GM18519 (cell line): ENCODE data around the gene STT3A.
A peak's percentile ranks its signal among the peaks of the same experiment; 100 is the strongest.

Experiments
- ATAC-seq: cut with Tn5 transposase; IDR thresholded peaks from one replicate; pipeline ENCODE4 v1.9.1; 2021; ENCODE audit warnings: mild to moderate bottlenecking, moderate library complexity; ENCODE audit not compliant: unreplicated experiment, low FRiP score

The STT3A gene

DNA sequence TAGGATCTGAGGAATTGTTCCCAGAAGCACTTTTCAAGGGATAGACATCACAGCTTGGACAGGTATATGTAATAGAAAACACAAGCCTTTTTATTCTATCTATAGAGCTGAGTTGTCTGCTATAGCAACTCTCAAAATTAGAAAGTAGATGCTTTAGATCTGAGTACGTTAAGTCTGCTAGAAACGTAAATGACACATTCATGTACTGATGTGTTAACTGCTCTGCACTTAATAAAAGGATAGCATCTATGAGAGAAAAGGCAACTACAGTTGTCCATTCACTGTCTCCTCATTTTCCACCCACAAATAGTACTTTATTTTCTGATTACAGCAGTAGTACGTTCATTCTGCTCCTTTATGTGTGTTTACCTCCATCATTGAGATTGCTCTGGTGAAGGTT lies 6.0 kb upstream of the STT3A start:
- no peak for ATAC-seq

DNA sequence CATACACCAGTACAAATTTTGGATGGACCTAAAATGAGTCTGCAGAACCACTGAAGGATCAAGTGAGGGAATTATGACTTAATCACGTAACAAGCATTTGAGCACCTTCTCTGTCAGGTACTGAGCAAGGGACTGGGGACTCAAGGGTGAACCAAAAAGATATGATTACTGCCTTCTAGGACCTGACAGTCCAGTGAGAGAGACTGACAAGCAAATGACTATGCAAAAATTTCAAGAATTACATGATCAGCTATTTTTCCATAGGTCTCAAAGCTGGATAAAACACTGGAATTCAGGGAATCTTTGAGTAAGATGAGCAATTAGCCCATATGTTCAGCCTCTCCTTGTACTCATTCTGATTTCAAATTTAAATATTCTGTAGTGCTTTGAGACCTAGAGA lies 5.2 kb upstream of the STT3A start:
- ATAC-seq = no peak

DNA sequence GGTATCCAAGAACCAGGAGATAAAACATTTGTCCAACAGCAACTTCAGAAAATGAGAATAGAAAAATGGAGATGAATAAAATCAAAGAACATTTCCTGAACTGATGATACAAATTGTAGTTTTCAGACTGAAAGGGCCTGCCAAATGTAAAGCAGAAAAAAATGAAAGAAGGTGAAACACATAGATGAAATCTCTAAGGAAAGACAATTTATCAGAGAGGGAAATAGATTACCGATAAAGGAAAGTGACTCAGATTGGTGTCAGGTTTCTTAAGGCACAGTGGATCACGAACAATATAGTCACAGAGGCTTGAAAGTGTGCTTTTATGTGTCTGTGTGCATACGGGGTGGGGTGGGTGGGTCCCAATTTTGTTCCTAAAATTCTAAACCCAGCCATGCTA lies 4.1 kb upstream of the STT3A start:
- no peak for ATAC-seq

DNA sequence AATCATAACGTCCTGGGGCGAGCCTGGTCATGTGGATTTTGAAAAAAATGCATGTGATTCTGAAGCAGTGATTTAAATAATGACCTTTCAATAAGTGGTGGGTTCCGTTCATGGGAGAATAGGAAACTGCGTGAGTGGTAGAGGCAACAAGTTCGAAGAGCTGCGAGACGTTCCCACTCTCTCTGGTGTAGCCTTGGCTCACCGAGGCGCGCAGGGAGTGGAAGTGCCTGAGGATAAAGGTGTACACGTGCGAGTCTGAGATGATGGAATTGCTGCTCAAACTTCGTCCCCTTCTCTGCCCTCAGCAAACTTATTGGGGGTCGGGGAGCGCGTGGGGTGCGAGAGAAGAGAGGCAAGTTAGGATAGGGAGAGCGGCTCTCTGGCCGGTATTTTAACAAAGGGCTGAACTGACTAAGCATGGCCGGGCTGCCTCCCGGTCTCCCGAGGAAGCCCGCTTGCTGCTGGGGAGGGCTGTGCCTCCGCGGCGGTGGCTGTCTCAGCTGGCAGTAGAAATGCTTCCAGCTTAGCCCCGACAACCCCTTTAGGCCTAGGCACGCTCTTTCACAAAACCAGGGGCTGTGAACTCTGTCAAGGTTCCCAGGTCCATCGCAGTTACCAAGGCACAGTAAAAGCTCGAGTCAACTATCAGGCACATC lies 875 bp upstream of the STT3A start:
- peak; percentile 1 for ATAC-seq

DNA sequence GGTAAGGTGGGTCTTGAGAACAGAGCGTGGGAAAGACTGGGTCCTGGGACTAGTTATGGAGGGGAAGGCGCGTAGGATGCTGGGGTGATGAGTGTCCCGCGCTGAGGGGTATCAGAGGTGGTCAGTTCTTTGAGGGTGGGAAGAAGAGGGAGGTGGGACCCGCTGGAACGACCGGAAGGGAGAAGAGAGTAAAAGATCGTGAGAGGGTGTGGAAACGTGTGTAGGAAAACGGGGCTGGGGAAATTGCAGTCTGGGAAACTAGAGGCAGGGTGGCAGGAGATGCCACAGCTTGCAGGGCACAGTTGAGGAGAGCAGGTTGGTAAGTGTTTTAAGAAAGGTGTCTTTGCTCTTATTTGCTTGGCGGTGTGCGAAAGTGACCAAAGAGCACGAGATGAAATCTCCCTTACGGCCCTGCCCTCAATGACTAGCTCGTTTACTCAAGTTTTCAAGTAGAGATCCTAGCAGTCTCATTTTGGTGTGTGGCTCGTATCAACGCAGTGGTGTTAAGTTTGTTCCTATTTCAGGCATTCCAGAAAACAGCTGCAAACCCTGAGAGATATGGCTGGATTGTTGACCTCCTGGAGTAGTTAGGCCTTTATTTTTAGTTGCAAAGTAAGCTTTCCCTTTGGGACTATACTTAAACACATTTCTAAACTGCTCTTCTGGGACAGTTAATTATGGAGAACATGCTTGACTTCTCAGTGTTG lies 615 bp downstream of the STT3A start:
- no peak for ATAC-seq

DNA sequence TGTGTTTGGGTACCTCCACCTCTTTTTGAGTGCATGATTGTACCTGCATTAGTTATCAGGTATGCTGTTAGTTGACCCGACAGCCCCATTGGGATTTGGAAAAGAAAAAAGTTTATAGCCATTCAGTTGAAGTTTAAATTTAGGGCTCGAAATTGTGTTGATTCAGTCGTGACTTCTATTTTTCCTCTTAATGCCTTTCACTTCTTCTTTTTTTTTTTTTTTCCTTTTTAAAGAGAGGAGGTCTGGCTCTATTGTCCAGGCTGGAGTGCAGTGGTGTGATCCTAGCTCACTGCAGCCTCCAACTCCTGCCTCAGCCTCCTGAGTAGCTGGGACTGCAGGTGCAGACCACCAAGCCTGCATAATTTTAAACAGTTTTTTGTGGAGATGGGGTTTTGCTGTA lies 2.3 kb downstream of the STT3A start:
- ATAC-seq = no peak

DNA sequence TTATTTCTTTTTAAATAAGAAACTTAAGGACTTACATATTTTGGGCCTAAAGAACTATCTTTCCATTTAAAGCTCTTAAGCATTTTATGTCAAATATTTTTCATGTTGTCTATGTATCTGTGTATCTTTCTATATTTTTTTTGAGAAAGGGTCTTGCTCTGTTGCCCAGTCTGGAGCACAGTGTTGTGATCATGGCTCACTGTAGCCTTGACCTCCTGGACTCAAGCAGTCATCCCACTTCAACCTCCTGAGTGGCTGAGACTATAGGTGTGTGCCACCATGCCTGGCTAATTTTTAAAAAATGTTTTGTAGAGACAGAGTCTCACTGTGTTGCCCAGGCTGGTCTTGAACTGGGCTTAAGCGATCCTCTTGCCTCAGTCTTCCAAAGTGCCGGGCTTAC lies 8.0 kb downstream of the STT3A start:
- ATAC-seq = no peak

DNA sequence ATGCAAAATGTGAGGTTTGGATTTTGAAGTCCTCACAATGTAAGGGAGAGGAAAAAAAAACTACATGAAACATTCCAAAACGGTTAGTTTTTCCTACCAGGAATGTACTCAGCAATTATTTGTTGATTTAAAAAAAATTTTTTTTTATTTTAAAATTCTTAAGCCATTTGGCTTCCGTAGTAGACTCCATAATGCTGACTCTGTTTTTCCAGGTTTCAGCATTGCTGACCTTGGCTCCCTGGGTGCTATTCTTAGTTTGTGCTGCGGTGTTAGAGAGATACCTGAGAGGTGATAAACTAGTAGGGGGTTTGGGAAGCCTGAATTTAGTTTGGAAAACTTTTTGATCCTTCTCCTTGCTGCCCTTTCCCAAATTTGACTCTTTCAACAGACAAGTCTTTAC lies 10.6 kb downstream of the STT3A start:
- ATAC-seq = no peak

DNA sequence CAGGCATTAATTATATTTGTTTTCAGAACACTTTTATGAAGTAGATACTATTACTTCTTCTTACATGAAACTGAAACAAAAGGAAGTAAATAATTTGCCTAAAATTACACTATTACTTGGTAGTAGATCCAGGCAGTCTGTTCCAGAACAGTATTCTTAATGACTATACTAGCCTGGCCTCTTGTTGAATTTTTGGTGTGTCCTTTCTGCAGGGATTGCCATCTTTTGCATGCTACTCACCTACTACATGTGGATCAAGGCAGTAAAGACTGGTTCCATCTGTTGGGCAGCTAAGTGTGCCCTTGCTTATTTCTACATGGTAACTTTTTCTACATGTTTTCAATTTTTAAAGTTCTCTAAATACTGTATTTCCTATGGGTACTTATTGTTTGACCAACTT lies 12.8 kb downstream of the STT3A start:
- no peak for ATAC-seq

DNA sequence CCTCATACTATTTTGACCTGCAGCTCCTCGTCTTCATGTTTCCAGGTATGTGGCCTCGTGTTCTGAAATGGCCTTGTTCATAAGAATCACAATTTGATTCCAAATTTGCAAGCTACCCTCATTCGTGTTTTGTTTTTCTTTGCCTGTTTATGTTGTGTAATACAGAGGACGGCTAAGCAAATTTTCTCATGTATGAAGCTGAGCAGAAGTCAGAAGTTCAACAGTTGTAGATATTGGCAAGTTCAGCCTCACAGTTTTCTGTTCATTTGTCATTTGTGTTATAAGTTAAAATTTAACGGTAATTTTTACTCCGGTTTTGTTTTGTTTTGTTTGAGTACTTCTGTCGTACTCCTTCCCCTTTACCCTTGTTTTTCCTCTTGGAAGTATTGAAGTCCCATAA lies 16.9 kb downstream of the STT3A start:
- no peak for ATAC-seq

DNA sequence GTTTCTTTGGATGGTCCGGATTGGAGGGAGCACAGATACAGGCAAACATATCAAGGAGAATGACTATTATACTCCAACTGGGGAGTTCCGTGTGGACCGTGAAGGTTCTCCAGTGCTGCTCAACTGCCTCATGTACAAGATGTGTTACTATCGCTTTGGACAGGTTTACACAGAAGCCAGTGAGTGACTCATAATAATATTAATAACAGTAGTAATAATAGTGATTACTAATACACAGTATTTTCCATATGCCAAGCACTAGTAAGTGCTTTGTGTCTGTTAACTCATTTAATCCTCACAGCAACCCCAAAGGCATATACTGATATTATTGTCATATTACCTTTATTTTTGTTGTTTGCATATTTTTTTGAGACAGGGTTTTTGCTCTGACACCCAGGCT lies 25.7 kb downstream of the STT3A start:
- ATAC-seq = no peak

DNA sequence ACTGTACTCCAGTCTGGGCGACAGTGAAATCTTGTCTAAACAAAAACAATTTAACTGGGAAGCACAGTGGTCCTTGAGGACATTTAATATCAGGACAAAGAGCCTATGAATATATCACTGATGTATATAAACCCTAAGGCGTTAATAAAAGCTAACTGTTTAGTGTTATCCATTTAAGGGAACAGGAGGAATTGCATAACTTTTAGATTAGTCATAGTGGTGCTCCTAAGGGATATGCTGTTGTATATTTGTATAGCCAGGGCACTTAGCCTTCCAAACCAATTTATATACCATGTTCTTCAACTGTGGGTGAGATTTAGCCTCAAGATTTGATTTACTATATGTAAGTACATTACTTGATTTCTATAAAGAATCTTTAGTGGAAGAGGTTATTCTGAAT lies 29.3 kb downstream of the STT3A start:
- no peak for ATAC-seq

DNA sequence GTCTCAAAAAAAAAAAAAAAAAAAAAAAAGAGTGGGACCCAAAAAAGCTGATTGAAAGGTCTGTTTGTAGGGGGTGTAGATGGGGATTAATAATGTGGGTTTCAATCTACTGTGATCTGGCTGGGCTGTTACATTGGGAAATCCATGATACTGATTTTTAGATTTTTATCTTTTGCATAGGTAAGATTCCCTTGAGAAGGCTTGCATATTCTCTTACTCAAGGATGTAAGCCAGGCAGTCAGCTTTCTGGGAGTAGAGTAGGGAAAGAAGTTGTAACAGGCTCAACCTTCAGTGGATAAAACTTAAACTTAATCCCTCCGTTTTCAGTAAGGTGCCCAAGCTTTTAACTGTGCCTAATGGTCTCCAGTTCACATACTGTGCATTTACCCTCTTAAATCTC lies 30.4 kb downstream of the STT3A start:
- no peak for ATAC-seq

DNA sequence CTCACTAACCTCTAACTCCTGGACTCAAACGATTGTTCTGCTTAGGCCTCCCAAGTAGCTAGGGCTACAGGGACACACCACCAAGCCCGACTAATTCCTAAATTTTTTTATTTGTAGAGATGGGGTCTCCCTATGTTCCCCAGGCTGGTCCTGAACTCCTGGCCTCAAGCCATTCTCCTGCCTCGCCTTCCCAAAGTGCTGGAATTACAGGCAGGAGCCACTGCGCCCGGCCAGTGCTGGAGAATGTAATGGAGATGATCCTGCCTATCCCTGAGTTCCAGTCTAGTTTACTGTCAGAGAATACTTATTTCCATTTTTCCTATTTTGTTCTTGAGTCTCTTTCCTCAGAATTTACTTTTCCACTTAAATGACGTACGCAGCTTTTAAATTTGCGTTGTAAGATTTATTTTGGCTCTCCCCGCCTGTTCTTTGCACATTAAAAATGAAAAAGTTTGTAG lies 32.1 kb downstream of the STT3A start, which contains the start of gene CHEK1:
TSS of gene CHEK1 (plus strand) at position 408 of the 458 bp plus-strand sequence. CDS start 1,606 bp downstream, outside the sequence.
- no peak for ATAC-seq

DNA sequence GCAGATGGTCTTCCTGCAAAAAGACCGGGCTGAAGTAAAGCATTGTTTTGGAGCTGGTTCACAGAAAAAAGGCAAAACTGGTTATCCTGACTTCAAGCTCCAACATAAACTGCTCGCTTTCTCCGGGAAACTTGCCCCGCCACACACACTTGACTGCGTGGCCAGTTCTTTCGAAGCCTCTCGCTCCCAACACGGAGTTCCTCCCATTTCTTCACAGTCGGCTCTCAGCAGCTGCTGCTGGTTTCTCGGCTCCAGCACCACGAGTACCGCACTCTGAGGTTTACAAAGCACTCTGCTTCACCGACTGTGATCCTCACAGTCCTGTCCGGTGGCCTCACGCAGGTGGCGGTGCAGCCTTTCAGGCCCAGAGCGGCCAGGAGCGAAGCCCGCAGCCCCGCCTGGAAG lies 32.6 kb downstream of the STT3A start:
- ATAC-seq = no peak

DNA sequence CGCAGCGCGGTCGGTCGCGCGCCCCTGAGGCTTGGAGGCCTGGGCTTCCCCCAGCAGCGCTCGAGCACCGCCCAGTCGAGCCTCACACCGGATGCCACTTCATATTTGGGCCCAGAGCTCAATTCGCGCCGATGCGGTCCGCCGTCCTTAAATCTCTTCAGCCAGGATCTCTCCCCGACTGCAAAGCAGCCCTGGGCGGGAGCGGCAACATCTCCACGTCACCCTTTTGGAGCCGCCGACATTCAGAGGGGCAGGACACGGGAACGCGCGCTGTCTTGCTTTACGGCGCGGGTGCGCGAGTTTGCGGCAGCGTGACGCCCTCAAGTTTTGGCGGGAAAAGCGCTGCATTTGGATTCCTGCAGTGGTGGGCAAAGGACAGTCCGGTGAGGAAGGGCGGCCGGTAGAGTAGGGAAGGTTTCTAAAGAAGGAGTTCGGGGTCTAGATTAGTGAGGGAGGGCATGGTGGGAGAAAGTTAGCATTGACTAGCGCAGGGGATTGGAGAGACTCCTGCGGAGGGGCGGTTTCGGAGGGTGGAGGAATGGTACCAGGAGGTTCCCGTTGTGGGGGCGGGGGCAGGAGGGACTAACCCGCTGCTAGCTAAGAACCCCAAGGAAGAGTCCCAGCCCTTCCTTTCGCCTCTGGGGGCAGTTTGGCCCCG lies 33.1 kb downstream of the STT3A start:
- ATAC-seq = peak; percentile 84

DNA sequence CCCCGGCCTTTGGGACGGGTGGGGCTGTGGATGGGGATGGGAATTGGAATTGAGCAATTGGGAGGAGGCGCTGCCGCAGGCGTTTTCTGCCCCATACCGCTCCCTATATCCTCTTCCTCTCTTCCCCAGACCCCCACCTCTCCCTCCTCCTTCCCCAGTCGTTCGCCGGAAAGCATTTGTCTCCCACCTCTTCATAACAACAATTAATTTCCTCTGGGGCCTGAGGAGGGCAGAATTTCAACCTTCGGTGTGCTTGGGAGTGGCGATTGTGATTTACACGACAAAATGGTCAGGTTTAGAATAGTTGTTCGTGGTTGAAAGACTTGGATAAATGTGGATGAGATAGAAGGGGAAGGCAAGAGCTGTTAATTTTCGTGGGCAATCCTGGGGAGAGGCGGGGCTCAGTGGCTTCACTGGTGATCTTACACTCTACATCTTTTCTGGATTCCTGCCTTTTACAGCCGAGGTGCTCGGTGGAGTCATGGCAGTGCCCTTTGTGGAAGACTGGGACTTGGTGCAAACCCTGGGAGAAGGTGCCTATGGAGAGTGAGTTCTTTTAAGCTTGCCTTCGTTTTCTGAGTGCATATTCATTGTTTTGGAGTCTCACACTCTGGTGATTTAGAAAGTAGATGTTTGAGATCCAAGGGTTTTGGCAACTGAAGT lies 33.8 kb downstream of the STT3A start:
- no peak for ATAC-seq

DNA sequence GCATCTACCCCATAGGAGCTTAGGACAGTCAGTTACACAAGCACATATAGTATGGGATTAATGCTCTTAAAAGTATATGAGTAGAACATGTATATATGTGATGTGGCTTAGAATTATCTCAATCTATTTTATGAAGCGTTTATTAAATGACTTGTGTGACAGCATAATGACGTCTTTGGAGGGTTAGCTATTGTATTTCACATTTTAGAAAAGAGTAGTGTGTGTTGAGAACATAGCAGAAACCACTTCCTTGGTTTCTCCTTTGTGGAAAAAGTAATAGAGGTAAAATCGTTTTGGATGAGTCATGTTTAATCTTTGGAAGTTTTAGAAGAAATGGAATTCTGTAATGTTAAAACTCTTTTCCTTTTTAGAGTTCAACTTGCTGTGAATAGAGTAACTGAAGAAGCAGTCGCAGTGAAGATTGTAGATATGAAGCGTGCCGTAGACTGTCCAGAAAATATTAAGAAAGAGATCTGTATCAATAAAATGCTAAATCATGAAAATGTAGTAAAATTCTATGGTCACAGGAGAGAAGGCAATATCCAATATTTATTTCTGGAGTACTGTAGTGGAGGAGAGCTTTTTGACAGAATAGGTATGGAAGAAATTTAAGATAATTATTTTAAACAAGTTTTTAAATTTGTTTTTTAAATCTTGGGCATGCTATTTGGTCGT lies 34.7 kb downstream of the STT3A start:
- no peak for ATAC-seq

DNA sequence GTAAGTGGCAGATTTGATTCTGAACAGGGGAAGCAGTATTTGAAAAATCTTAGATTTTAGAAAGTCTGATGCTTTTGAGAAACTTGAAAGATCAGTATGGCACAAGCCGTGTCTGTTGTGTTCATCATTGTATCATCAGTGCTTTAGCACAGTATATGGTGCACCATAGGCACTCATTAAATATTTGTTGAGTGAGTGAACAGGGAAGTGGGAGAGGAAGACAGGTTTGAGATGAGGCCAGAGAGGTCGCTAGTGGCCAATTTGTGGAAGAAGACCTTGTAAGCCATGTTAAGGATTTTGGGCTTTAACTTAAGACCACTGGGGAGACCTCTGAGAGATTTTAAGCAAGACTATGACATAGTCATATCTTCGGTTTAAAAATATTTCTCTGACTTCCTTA lies 45.2 kb downstream of the STT3A start:
- no peak for ATAC-seq

DNA sequence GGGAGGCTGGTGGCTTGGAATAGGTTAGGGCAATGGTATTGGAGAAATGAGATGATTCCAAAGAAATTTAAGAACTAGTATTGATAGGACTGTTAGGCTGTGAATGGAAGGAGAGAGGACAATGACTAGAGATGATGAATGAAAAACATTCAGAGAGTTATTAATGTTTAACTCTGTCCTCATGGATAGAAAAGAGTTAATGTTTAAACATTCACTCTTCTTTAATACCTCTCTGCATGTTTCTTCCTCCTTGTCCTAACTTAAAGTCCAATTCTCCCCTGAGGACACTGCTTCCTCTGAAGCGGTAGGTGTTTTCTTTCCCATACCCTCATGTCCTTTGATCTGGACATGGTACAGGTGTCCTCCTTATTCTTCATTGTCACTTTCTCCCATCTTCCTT lies 45.7 kb downstream of the STT3A start:
- ATAC-seq = no peak

DNA sequence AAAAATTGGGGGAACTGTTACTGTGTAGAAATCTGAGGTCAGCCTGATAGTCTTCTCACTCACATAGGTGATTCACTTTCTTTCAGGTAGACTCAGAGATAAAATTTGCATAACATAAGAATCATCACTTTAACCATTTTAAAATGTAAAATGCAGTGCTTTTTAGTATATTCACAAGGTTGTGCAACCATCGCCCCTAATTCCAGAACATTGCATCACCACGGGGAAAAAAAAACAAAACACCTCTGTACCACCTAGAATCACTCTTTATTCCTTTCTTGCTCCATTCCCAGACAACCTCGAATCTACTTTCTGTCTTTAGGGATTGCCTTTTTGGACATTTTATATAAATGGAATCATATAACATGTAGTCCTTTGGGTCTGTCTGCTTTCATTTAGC lies 53.2 kb downstream of the STT3A start:
- no peak for ATAC-seq
